Measurements from ENCODE around the gene NKAIN2.
A peak's percentile ranks its signal among the peaks of the same experiment; 100 is the strongest.
"Not testable (repeated sequence)": the region's sequence is repeated elsewhere in the genome, so short reads cannot be mapped to it uniquely, and the experiment has no call there.

The NKAIN2 gene

DNA sequence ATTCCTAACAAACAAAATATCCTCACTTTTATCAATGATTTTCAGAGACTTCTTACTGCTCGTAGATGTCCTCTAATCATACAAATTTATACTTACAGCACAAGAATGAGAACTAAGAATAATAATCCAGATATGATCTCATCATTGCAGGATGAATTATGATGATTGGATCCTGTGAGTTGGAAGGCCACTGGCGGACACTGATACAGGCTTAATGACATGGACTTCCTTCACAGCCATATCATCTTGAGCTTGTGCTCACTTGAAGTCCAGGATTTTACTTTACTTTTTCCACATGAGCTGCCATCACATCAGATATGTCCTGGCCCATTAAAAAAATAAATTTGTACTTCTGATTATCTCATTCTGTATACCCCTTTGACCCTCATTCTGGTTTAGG, 94.3 kb downstream of the NKAIN2 start:
- no peak for DNase-seq

- DNase-seq: no peak
Observed at GRCh38 chr6:123898665-123899064, 95.0 kb downstream of the NKAIN2 start.

GRCh38 chr6:123899745-123900144, 96.1 kb downstream of the NKAIN2 start:
- DNase-seq: no peak

- DNase-seq: no peak
Observed at GRCh38 chr6:123901436-123901835, 97.8 kb downstream of the NKAIN2 start.

DNA sequence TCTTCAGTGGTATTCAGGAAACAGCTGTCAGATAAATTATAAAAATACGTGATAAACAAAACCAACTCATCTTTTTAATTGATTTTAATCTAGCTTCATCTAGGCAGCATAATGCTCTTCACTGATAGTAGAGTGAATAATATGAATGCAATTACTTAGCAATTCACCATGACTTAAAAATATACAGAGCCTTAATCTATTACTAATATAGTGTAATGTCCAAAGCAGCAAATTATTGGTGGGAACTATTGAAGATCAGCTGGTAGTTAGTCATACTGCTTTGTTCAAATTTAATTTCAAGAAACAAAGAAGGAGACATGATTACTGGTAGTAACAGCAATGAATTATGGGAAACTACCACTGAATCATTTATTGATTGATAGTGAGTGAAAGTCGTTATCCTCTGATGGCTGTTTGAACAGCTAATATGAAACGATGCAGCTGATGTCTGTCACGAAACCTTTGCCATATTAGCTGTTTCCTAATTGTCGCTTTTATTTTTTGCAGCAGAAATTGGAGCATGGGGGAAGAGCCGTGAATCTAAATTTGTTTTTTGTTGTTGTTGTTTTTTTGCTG, 99.2 kb downstream of the NKAIN2 start:
- no peak for DNase-seq

- DNase-seq: no peak
Observed at GRCh38 chr6:123904228-123904627, 100.6 kb downstream of the NKAIN2 start.

GRCh38 chr6:123908797-123909196, 105.1 kb downstream of the NKAIN2 start:
- no peak for DNase-seq

DNA sequence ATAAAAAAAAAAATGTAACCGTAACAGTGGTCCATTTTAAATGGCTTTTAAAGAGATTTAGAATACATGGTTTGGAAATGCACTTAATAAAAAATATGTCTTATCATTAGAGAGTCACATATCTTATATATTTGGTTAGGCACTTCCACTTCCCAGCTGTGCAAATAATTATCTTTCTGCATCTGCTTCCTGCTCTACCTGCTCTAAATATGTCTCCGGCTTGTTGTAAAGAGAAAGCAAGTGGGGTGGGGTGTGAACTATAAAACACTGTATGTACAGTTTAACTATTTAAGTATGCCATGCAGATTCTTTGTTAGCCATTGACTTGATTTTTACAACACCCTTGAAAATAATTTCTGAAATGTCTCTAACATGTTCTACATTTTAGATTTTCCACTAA, 106.3 kb downstream of the NKAIN2 start:
- peak; percentile 24 for DNase-seq

DNA sequence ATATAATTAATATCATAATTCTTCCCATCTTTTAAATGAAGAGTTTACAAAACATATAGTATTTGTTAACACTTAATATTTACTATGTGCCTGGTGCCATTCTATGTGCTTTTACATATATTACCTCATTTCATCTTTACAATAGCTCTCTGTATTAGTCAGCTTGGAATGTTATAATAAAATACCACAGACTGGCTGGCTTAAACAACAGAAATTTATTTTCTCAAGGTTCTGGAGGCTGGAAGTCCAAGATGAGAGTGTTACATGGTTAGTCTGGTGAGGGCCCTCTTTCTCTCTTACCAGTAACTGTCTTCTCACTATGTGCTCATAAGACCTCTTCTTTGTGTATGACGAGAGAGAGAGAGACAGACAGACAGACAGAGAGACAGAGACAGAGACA, 110.2 kb downstream of the NKAIN2 start:
- no peak for DNase-seq

- not testable (repeated sequence) for DNase-seq
Observed at GRCh38 chr6:123923379-123923778, 119.7 kb downstream of the NKAIN2 start.

DNA sequence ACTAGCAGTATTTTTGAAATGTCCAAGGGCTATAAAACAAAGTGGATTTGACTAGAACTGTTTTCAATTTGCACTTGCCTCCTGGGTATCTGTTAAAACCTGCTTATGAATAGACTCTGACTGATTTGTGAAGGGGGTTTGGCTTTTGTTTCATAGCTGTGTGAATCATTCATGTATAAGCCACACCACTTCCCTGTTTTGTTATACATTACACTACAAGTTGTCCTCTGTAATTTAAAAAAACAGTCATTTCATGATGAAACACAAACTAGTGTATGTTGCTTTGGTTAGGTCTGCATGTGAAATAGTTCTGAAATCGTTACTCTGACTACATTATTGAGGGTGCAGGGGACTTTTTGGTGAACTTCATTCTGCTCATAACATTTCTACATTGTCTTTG, 121.7 kb downstream of the NKAIN2 start:
- no peak for DNase-seq

- DNase-seq: no peak
Observed at GRCh38 chr6:123925842-123926399, 122.3 kb downstream of the NKAIN2 start.

DNA sequence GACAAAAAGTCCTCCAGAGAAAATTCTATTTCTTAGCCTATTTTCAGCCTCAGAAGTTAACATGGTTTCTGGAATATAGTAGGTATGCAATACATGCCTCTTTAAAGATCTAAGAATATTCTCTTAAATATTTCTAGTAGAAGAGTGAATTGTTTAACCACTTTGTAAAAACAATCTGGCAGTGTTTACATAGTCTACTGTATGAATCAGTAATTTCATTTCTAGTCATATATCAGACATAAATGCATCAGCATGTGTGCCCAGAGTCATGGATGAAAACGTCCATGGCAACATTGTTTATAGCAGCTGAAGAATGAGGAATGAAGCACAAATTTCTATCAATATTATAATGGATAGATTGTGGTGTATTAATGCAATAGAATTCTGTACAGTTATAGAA, 124.9 kb downstream of the NKAIN2 start:
- no peak for DNase-seq

GRCh38 chr6:123931928-123932327, 128.3 kb downstream of the NKAIN2 start:
- no peak for DNase-seq

GRCh38 chr6:123940551-123940950, 136.9 kb downstream of the NKAIN2 start:
- DNase-seq: no peak

- DNase-seq: no peak
Observed at GRCh38 chr6:123941855-123942254, 138.2 kb downstream of the NKAIN2 start.

DNA sequence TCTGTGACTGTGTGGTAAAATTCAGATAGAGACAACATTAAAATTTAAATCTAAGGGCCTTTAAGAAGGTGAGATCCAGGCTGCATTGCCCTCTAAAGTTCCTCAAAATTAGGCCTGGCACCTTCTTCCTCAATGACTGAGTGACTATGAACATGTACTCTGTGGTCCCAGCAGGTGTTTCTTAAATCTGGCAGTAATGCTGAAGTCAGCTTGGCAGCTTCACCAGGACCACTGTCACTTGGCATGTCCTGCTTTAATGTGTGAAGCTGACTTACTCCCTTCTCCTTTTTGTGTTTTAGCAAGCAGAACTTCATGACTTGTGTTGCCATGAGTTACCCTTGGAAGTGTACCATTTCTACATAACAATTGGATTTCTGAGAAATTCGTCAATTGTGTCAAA, 141.7 kb downstream of the NKAIN2 start:
- peak; percentile 82 for DNase-seq

DNA sequence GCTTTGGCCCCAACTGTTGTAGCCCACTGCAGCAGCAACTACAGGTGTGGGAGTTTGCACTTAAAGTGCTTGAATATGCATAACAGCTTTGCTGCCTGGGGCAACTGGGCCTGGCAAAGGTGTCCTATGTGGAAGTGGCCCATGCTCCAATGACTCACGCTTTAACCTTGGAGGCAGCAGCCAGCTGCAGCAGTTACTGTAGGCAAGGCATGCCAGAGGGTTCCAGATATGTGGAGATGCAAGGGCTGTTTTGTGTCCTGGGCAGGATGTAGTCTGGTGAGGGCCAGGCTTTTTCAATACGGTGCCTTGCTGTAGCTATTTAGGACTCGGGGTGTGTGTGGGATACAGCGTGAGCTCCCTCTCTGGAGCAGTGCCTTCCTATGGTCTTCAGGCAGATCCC, 150.3 kb downstream of the NKAIN2 start:
- DNase-seq: no peak

DNA sequence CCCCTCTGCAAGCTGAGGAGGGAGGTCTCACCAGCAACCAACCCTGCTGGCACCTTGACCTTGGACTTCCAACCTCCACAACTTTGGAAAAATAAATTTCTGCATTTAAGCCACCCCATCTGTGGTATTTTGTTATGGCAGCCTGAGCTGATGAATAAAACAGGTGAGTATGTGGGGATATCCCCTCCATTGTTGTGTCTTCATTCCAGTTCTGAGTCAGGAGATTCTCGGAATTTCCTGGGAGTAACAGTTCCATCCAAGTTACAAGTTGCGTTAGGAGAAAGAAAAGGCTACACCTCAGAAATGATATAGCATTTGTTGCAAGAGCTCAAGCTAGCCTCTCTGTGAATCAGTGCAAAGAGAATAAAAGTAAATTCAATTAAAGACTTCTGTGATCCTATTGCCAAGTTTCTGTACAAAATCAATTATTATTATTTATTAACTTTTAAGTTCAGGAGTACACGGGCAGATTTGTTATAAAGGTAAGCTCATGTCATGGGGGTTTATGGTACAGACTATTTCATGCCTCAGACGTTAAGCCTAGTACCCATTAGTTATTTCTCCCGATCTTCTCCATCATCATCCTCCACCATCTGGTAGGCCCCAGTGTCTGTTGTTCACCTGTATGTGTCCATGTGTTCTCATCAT, 153.0 kb downstream of the NKAIN2 start:
- no peak for DNase-seq

DNA sequence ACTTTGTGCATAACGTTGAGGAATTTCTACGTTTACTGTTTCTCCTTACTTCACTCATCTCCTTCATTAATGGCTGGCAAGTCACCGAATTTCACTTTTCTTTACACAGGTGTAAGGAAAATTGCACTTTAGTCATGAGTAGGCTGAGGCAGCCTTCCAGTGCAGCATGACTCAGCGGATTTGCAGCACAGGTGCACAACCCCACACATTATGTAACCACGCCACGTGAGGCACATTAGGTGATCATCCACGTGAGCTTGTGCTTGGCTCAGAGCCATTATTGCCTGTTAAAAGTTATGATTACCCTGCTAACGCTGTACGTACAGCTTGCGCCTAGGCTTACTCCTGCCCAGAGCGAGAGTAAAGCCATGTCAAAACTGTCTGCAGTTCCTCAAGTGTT, 158.8 kb downstream of the NKAIN2 start:
- peak; percentile 91 for DNase-seq

GRCh38 chr6:123965894-123966293, 162.2 kb downstream of the NKAIN2 start:
- peak; percentile 26 for DNase-seq

GRCh38 chr6:123966618-123967017, 163.0 kb downstream of the NKAIN2 start:
- no peak for DNase-seq

GRCh38 chr6:123967905-123968304, 164.2 kb downstream of the NKAIN2 start:
- DNase-seq: peak; percentile 46

GRCh38 chr6:123972600-123973294, 169.1 kb downstream of the NKAIN2 start:
- no peak for DNase-seq

All from NCI-H2081 treated with DMSO at 0.1 percent for 48 hours (cell line).